NCI-H1105 (cell line): Measurements from ENCODE around the gene TSHZ1.
A peak's percentile ranks its signal among the peaks of the same experiment; 100 is the strongest.

Source experiments
- DNase-seq: peaks from one replicate; lab custom pipeline; 2025; lab: John Stamatoyannopoulos, UW

The TSHZ1 gene

DNA sequence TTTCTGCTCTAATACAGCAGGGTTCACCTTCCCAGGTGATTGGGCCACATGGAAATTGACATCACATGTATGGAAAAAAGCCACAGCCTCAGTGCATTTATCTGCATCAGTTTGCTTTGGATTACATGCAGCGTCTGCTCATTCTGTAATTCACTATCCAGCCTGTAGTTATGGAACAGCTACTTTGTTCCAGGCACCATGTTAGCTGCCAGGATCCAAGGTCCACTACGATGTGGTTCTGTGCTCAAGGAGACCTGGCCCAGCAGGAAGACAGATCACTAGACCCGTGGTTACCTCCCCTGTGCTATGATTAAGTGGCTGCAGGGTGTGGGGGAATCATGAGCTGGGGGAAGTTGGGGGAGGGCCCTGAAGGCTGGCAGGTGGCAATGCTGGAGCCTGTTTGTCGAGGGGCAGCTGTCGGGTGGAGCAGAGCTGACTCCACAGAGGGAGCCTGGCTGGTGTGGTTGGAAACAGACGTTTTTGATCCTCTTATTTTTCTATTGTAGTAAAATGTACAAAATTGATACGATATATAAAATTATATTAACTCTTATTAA, 58.6 kb downstream of the TSHZ1 start:
- DNase-seq = peak; percentile 71

DNA sequence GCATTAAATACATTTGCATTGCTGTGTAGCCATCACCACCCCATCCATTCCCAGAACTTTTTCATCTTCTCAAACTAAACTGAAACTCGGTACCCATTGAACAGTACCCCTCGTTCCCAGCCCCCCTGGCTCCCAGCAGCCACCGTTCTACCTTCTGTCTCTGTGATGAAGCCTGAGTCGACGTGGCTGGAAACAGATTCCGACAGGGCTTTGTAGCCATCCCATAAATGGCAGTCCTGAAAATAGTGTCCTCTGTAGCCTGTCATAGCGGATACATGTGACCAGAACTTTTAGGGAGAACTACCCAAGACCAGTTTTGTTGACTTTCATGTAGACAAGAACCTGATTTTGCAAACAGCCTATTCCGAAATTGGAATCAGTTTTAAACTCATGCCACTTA, 59.1 kb downstream of the TSHZ1 start:
- DNase-seq = no peak

DNA sequence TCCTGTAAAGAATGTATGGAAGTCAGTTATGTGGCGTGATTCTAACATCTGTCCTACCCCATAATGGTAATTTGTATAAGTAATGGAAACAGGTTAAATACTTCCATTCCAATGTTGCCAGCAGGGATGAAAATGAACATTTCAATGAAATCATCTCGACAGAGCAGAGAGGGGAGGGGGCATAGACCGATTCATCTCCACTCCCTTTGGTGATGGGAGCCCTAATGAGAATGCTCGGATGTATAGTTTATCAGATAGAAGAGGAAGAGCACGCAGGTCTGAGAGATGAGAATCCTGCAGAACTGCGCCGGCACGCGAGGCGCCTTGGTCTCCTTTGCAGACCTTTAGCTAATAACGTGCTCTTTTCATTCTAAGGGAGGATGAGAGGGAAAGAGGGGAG, 61.4 kb downstream of the TSHZ1 start:
- DNase-seq = no peak

DNA sequence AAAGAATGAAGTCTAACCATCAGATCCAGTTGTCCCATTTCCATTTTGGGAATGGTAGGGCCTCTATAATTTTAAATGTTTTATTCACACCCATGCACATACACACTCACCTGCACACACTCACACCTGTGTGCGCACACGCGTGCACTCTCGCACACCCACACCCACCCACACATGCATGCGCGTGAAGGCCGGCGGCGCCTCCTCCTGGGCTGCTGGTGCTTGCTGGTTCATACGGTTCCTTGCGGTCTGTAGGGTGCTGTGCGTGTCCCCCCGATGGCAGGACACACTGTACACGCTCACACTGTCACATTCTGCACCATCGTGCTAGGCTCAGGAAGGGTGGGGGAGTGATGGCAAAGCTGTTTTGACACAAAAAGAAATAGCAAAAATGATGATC, 63.2 kb downstream of the TSHZ1 start:
- DNase-seq = no peak

DNA sequence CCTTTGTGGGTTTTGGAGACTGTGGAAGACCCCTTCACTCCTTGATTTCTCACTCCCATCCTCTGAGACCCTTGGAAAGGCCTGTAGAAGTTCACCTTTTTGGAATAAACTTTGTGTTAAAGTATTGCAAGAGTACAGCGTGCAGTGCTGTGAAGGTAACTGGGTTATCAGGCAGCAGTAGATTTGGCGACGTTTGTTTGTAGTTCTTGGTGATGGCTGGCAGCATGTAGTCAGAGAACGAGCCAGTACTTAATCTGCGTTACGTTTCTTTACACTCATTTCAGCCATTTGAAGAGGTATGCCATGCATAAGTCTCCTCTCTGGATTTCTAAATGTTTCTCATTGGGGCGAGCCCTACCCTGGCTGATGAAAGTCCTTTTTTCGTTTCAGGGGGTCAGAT, 64.6 kb downstream of the TSHZ1 start:
- DNase-seq = no peak

DNA sequence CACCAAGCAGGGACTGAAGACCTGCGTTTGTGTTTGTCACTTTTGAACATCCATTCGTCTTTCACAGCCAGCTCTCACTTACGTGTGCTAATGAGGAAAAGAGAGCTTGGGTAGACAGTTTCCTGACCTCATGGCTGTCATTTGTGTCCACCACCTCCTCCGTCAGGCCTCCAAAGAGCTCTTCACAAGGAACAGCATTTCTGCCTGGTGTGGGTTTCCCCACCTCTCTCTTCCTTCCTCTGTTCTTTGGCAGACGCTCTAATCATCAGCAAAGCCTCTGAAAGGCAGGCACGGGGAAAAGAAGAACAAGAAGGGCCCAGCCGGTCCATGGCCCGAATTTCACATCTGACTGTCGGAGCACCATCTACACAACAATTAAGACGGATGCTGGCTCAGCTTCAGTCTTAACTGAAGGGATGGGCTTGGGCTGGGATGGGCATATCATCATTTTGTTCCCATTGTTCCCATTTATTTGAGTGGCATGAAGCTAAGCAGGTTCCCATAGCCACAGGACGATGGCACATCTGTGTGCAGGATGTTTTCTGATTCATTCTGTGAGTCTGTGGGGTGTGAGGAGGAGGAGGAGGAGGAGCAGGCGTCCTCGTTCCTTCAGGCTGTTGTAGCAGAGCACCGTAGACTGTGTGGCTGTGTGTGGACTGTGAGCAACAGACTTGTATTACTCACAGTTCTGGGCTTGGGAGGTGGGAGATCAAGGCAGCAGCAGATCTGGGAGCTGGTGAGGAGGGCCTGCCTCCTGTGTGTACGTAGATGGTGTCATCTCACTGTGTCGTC, 66.4 kb downstream of the TSHZ1 start:
- no peak for DNase-seq

DNA sequence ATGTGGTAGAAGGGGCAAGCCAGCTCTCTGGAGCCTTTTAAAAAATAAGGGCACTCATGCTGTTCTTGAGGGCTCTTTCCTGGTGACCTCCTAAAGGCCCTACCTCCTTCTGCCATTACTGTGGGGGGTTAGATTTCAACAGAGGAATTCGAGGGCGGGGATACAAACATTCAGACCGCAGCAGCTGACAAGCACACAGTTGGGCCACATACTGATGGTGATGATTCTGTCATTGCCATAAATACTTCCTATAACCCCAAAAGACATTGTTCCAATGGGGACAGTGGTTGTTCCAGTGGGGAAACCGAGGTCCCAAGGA, 67.0 kb downstream of the TSHZ1 start:
- no peak for DNase-seq

DNA sequence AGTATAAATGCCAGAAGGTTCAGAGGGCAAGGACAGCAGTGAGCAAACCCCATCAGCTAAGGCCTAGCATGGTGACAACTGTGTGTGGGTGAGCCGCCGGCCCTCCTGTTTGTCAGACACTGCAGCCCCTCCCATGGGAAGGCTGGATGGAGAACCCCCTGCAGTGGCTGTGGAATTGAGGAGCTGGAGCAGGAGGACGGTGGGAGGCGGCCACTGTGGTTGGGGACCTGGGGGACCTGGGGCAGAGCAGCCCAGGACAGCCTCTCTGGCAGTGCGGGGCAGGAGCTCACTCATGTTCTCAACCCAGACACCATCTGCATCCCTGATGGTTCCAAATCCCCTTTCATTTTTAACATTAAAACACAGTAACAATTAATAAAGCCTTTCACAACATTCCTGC, 68.8 kb downstream of the TSHZ1 start:
- DNase-seq = no peak

DNA sequence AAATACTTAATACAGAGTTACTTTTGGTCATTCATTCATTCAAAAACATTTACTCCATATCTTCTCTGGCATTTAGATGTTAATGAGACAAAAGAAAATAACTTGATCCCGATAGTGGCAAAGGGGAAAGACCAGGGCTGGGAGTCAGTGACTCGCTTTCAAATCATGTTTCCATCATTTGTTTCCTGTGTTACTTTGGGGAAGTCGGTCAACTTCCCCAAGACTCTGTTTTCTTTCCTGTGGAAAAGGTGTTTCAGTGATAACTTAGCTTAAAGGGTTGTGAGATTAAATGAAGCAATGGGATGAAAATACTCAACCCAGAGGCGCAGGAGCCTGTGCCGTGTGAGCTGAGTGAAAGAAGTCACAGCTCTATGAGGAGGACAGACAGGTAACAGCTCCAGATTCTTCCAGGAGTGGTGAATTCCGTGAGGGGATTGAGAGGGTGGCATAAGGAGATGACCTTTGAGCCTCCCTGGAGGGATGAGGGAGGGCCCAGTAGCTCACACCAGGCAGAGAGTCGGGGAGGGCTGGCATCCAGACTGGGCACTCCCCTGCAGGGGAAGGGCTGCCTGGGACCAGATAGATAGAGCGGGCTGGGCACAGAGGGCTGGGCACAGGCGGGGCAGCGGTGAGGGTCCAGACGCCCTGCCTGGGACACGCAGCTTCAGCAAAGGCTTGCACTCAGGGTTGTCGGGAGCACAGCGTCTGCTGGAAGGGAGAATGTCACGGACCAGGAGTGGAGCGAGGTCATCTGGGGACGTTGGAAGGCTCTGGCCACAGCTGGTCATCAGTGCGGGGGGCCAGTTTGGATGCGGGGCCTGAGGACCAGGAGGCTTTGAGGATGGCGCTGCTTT, 70.1 kb downstream of the TSHZ1 start:
- no peak for DNase-seq

DNA sequence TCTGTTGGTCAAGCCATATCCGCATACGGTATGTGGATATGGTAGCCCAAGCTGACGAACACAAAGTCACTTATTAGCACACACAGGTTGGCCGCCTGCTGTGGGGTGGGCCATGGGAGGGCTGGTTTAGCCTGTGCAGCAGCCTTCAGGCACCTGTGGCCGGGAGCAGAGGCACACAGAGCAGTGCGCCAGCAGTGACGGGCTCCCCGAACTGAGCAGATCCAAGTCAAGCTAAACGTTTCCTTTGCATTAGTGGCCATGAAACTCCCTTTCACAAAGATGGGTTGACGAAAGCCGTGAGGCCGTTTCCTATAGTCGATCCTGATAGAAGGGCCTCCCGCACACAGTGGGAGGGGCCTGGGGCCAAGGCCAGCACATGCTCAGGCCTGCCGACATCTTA, 72.1 kb downstream of the TSHZ1 start:
- DNase-seq = no peak

DNA sequence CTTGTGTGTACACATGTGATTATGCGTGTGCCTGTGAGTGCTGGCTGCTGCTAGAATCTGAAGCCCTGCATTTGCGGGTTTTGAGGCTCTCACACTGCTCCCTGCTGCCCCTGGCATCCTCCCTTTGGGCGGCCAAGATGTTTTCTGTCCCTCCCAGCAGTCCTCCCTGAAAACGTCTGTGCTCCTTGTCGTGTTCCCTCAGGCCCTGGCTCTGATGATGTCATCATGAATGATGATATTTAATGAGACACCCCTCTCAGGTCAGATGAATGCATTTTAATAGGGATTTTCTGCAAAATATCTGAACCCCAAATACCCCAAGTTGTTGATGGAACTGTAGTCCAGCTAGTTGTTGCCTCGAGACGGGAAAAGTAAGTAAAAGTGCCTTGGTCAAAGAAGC, 73.1 kb downstream of the TSHZ1 start:
- no peak for DNase-seq

DNA sequence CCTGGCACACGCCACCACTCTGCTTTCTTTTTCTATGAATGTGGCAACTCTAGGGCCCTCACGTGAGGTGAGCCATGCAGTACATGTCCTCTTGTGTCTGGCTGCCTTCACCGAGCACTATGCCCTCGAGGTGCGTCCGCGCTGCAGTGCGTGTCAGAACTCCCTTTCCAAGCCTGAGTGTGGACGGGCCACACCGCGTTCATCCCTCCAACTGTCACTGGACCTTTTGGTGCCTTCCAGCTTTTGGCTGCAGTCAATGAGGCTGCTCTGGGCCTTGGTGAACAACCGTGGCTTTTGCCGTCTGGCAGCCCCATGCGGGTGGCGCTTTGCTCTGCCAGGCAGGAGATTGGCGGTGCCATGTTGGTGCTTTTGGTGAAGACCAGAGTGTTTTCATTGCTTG, 74.0 kb downstream of the TSHZ1 start:
- DNase-seq = no peak

DNA sequence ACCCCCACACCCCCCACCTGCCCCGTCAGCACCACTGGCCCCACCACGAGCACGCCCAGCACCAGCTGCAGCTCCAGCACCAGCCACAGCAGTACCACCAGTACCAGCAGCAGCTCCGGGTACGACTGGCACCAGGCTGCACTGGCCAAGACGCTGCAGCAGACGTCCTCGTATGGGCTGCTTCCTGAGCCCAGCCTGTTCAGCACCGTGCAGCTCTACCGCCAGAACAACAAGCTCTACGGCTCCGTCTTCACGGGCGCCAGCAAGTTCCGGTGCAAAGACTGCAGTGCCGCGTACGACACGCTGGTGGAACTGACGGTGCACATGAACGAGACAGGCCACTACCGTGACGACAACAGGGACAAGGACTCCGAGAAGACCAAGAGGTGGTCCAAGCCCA, 75.3 kb downstream of the TSHZ1 start:
- no peak for DNase-seq

DNA sequence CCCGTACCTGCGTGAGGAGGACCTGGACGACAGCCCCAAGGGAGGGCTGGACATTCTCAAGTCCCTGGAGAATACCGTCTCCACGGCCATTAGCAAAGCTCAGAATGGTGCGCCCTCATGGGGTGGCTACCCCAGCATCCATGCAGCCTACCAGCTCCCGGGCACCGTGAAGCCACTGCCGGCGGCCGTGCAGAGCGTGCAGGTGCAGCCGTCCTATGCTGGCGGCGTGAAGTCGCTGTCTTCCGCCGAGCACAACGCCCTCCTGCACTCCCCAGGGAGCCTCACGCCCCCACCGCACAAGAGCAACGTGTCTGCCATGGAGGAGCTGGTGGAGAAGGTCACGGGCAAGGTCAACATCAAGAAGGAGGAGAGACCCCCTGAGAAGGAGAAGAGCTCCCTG, 76.4 kb downstream of the TSHZ1 start:
- DNase-seq = no peak

DNA sequence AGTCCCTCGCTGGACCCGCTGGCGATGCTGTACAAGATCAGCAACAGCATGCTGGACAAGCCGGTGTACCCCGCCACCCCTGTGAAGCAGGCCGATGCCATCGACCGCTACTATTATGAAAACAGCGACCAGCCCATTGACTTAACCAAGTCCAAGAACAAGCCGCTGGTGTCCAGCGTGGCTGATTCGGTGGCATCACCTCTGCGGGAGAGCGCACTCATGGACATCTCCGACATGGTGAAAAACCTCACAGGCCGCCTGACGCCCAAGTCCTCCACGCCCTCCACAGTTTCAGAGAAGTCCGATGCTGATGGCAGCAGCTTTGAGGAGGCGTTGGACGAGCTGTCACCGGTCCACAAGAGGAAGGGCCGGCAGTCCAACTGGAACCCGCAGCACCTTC, 77.1 kb downstream of the TSHZ1 start:
- no peak for DNase-seq

DNA sequence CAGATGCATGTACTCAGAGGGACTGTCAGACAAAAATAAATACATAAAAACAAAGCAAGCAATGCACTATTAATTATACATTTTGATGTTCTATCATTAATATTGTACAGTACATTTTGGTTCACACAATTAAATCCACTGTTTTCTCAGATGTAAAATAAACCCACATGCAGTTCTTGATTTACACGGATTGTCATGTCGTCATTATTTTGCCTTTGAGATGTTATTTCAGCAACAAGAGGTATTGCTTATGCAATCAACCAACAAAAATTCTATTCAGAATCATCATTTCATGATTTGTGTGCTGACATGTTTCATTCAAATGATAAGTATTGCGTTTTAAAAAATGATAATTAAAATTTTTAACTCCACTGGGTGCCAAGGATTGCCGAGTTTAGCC, 79.2 kb downstream of the TSHZ1 start:
- DNase-seq = no peak

DNA sequence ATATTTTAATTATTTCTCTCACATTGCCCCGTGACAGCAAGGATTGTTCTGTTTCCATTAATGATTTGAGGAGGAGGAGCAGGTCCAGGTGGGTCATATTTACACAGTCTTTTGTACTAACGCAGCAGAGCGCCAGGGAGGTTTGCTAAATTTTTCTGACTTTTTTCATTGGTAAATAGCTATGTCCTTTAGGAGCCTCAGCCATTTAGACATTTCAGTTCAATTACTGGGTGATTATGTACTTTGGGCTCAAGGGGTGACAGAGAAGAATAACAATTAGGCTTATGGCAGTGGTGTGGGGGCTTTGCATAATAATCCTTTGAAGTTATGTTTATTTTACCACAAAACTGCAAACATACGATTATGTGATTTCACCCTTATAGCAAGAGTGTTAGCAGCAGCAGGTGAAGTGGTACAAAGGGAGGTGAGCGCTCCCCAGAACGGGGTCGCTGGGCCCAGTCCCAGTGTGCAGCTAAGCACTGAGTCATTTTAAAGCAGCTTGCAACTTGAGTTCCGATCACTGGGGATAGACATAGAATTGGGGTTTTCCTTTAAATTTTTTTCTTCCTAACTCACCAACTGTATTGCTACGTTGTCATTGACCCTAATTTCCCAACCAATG, 80.3 kb downstream of the TSHZ1 start:
- peak; percentile 83 for DNase-seq

DNA sequence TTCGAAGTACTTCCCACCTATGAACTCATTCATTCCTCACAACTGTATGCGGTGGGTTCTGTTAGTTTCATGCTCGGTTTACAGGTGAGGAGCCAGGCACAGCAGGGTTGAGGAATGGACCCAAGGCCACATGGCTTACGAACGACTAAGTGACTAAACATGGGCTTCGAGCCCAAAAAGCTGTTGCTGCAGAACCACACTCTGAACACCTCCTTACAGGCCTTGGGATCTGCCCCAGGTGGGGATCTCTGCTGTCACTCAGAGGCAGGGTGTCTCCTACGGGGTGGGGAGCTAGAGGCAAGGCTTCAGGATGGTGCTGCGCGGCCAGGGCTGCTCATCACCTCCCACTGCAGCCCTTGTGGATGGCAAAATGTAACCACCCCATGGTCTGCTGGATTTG, 80.9 kb downstream of the TSHZ1 start:
- no peak for DNase-seq

DNA sequence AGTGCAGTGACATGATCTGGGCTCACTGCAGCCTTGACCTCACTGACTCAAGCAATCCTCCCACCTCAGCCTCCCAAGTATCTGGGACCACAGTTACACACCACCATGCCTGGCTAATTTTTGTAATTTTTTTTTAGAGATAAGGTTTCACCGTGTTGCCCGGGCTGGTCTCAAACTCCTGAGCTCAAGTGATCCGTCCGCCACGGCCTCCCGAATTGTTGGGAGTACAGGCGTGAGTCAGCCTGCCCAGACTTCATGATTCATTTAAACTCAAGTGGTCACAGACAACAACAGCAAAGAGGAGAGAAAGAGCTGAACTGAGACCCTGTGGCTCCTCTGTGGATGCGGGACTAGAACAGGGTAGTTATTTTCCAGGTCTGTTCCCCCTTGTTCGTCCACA, 83.0 kb downstream of the TSHZ1 start:
- DNase-seq = no peak

DNA sequence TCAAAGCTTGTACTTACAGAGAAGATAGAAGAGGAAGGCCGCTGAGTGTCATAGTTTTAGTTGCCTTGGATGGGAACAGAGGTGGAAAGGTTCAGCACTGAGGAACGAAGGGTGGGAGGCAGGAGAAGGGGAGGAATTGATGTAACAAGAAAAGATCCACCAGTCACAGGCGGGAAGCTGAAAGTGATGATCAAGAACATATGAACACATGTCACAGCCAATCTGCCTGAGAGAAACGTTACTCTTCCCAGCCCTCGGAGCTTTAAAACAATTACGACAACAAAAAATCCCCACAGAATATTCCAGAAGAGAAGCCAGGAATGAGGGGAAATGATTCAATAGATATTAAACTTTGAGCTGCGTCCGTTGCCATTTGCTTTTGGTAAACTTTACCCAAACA, 87.1 kb downstream of the TSHZ1 start:
- DNase-seq = no peak

DNA sequence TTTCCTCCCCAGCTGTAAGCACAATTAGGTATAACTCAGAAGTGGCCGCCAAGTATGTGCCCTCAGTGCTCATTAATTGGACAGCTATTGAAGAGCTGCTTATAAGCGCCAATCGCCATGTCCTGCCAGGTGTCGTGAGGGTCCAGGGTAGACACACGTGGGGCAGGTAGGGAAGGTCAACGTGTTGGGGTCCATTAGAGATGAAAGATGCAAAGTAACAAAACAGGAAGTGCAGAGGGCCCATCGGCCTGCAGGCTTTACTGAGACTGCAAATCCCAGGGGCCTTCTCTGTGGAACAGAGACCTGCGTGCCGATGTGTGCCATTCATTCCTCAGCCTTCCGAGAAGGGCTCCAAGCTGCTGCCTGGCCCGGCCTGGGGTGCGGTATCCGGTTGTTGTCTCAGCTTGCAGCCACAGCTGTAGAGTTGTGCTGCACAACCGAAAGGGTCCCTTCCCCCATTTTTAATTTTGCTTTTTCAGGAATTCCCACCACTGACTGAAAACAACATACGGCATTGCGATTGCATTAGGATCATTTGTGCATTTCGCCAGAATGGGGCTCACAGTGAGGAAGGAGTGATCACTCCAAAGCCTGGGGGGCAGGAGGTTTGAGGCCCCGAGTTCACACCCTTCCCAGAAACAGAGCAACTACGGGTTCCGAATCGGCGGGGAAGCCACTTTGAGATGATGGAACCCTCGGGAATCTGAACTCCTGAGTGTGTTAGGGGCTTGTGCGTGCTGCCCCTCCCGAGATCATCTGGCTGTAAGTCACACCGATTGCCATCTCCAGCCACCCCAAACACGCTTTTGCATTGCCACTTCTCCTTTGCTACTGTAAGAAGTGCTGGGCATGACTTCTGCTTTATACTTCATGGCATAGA, 94.3 kb downstream of the TSHZ1 start:
- no peak for DNase-seq

DNA sequence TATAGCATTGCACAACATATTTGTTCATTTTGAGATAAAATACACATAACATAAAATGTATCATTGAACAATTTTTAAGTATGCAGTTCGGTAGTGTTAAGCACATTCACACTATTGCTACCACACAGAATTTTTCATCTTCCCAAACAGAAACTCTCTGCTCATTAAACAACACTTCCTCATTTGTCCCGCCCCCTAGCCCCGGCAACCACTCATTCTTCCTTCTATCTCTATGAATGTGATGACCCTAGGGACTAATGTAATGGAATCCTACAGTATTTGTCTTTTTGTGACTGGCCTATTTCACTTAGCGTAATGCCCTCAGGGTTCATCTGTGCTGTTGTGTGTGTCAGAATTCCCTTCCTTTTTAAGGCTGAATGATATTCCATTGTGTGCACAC, 95.4 kb downstream of the TSHZ1 start:
- DNase-seq = no peak
